HEK293 (cell line): ENCODE data around the gene AKIP1.
A peak's percentile ranks its signal among the peaks of the same experiment; 100 is the strongest.

ENCODE experiments used
- CTCF ChIP-seq: fragments of 450-650 bp; formaldehyde crosslinking; IDR thresholded peaks from 2 replicates; pipeline ENCODE4 v1.5.1; 2016; ENCODE audit warnings: missing biosample characterization, missing genetic modification characterization
- PRDM6 ChIP-seq: fragments of 450-650 bp; formaldehyde crosslinking; IDR thresholded peaks from 2 replicates; pipeline ENCODE4 v1.5.1; 2017; ENCODE audit warnings: missing biosample characterization, missing genetic modification characterization
- REST ChIP-seq: fragments of 450-650 bp; formaldehyde crosslinking; IDR thresholded peaks from 2 replicates; pipeline ENCODE4 v1.5.1; 2016; ENCODE audit warnings: missing biosample characterization, missing genetic modification characterization
- SALL2 ChIP-seq: fragments of 450-650 bp; formaldehyde crosslinking; IDR thresholded peaks from 2 replicates; pipeline ENCODE4 v1.5.0; 2017; ENCODE audit warnings: missing biosample characterization, mild to moderate bottlenecking, missing genetic modification characterization, borderline replicate concordance
- SP7 ChIP-seq: fragments of 450-650 bp; formaldehyde crosslinking; IDR thresholded peaks from 2 replicates; pipeline ENCODE4 v1.5.1; 2016; ENCODE audit warnings: missing biosample characterization, missing genetic modification characterization
- ZFP3 ChIP-seq: fragments of 450-650 bp; formaldehyde crosslinking; IDR thresholded peaks from 2 replicates; pipeline ENCODE4 v1.5.1; 2016; ENCODE audit warnings: low read depth, missing biosample characterization, missing genetic modification characterization
- ZNF785 ChIP-seq: fragments of 450-650 bp; formaldehyde crosslinking; IDR thresholded peaks from 2 replicates; pipeline ENCODE4 v1.5.1; 2016; ENCODE audit warnings: missing biosample characterization, missing genetic modification characterization

GRCh38 chr11:8871171-8871775 lies 39.7 kb upstream of the AKIP1 start:
- TF ChIP-seq REST (tag by site-specific recombination), result no peak
- TF ChIP-seq ZFP3 (tag by site-specific recombination), result no peak
- no peak for TF ChIP-seq ZNF785 (tag by site-specific recombination)
- TF ChIP-seq SALL2 (tag by site-specific recombination), result no peak
- TF ChIP-seq PRDM6 (tag by site-specific recombination), result no peak; the same call in 1 of the 2 replicates
- TF ChIP-seq SP7 (tag by site-specific recombination), result peak; percentile 32; the same call in 1 of the 2 replicates
- no peak for TF ChIP-seq CTCF (tag by site-specific recombination)
